Sigmoid colon (tissue), 7 donors: ENCODE data around the gene LMF1. TPM values are rescaled to one million over a fixed set of nuclear protein-coding genes. Genes with fewer than 3 reads are reported as not detected.

Source experiments
- DNase-seq: peaks from one replicate; pipeline ENCODE4 v3.0.0-alpha.2; 2019
- H3K27ac ChIP-seq, 4 donors: fragments of 200-600 bp; sonication (generic); one replicate each; pipeline ENCODE4 v1.5.1; 2016 to 2019; ENCODE audit warnings: mild to moderate bottlenecking in 1 of 4
- H3K27me3 ChIP-seq, 3 donors: fragments of 200-600 bp; sonication (generic); one replicate each; pipeline ENCODE4 v1.5.1; 2019; ENCODE audit warnings: mild to moderate bottlenecking in 1 of 3
- H3K36me3 ChIP-seq, 4 donors: fragments of 200-600 bp; sonication (generic); one replicate each; pipeline ENCODE4 v1.5.1; 2016 to 2019
- H3K4me1 ChIP-seq, 4 donors: fragments of 200-600 bp; sonication (generic); one replicate each; pipeline ENCODE4 v1.5.1; 2017 to 2019
- H3K4me3 ChIP-seq, 4 donors: fragments of 200-600 bp; sonication (generic); one replicate each; pipeline ENCODE4 v1.5.1; 2017 to 2019; ENCODE audit warnings: mild to moderate bottlenecking in 2 of 4, moderate library complexity in 1 of 4
- H3K9me3 ChIP-seq, 4 donors: fragments of 200-600 bp in 3 of 4; sonication (generic) in 3 of 4; one replicate each; pipeline versions ENCODE4 v1.5.1 to v1.6.1; 2013 to 2019
- CTCF ChIP-seq, 4 experiments: fragments of 450-650 bp in 3 of 4; fragments of 200-600 bp in 1 of 4; IDR thresholded peaks; one replicate each; pipeline ENCODE4 v1.5.1; 2016 to 2019; ENCODE audit warnings: antibody characterized with exemption in 4 of 4, mild to moderate bottlenecking in 3 of 4, moderate library complexity in 2 of 4
- EP300 ChIP-seq, 4 donors: sonication (generic); formaldehyde crosslinking; IDR thresholded peaks; one replicate each; pipeline ENCODE4 v1.6.1; 2017; ENCODE audit warnings: antibody characterized with exemption in 4 of 4
- POLR2A ChIP-seq, 2 donors: fragments of 450-650 bp; IDR thresholded peaks; one replicate each; pipeline ENCODE4 v1.6.1; 2016; ENCODE audit warnings: antibody characterized with exemption in 2 of 2, mild to moderate bottlenecking in 2 of 2, moderate library complexity in 2 of 2
- POLR2AphosphoS5 ChIP-seq, 4 donors: sonication (generic); formaldehyde crosslinking; IDR thresholded peaks; one replicate each; pipeline ENCODE4 v1.6.1; 2017; ENCODE audit warnings: antibody characterized with exemption in 4 of 4
- WGBS, 2 donors: extraction: QIAGEN DNeasy Blood & Tissue Kit; methylation state at CpG; one replicate each; pipeline ENCODE4 v1.1.7; 2013; 5-methylcytosine and 5-hydroxymethylcytosine counted together
- intact Hi-C: fragments of 100-400 bp; cut with DNase I; formaldehyde crosslinking; loops from one replicate; pipeline ENCODE4 v1.15.1; 2023
- polyA plus RNA-seq, 3 donors: library from polyadenylated mRNA; stranded (reverse); fragments of 200-250 nt; gene quantifications; one replicate each; pipeline ENCODE4 v1.2.3, GENCODE V29; 2013
- total RNA-seq, 4 donors: library from RNA; depleted of rRNA; stranded (reverse); fragments of >200 nt; gene quantifications; one replicate each; pipeline ENCODE4 v1.1.0, GENCODE V29; 2016
- donor health status: healthy with polysubstance abuse.
- donor health status: Bipolar disorder and iron deficiency.
- donor health status: healthy.

Gene LMF1
- total and polyA plus RNA-seq, 7 donors, result 1.2 to 34.1 (median 19.9) TPM

- Histone ChIP-seq H3K4me3 (no peak overlapping the region), H3K4me1 (no peaks in the 10 kb centered on the region), H3K9me3 (peaks cover 7 to 22% (median 14%) of the 10 kb centered on the region in 4 donors), H3K36me3 (no peaks in the 10 kb centered on the region), H3K27me3 (peaks cover 0 to 41% (median 15%) of the 10 kb centered on the region in 3 donors), H3K27ac (no peak overlapping the region)
- DNase-seq, result no peak
- WGBS, 2 donors, result 26 to 61% methylated on average over 26 to 27 of the region's 27 CpGs
- no peak for TF ChIP-seq EP300 (IDR thresholded peaks at IDR 0.05)
- no peak for TF ChIP-seq POLR2A (IDR thresholded peaks at IDR 0.05)
- no peak for TF ChIP-seq POLR2AphosphoS5 (IDR thresholded peaks at IDR 0.05)
- no peak for TF ChIP-seq CTCF (IDR thresholded peaks at IDR 0.05)
- intact Hi-C loops, result no loop called here
Measured at GRCh38 chr16:831571-832413, 139.0 kb downstream of the LMF1 start.

- H3K27me3 ChIP-seq, result peaks cover 0 to 43% (median 15%) of the 10 kb centered on the region in 3 donors
- H3K9me3 ChIP-seq, result peaks cover 3 to 17% (median 9%) of the 10 kb centered on the region in 4 donors
- no peaks in the 10 kb centered on the region for H3K36me3 ChIP-seq
- intact Hi-C loops, result no loop called here
- 52 to 78% methylated on average over 24 of the region's 24 CpGs for WGBS, 2 donors
- TF ChIP-seq POLR2AphosphoS5 (IDR thresholded peaks at IDR 0.05) (no peak), CTCF (IDR thresholded peaks at IDR 0.05) (no peak), EP300 (IDR thresholded peaks at IDR 0.05) (no peak), POLR2A (IDR thresholded peaks at IDR 0.05) (no peak)
- no peak overlapping the region for H3K27ac ChIP-seq
- no peaks in the 10 kb centered on the region for H3K4me1 ChIP-seq
- no peak for DNase-seq
- no peak overlapping the region for H3K4me3 ChIP-seq
Measured at GRCh38 chr16:830871-831570, 139.8 kb downstream of the LMF1 start.

- no peak for DNase-seq
- Histone ChIP-seq H3K36me3 (no peaks in the 10 kb centered on the region), H3K9me3 (peaks cover 0 to 11% (median 2%) of the 10 kb centered on the region in 4 donors), H3K27ac (no peak overlapping the region), H3K27me3 (peaks cover 0 to 50% (median 18%) of the 10 kb centered on the region in 3 donors), H3K4me1 (peaks cover 0 to 5% (median 3%) of the 10 kb centered on the region in 4 donors), H3K4me3 (no peak overlapping the region)
- WGBS, 2 donors, result 88 to 92% methylated on average over 43 of the region's 43 CpGs
- intact Hi-C loops, result no loop called here
- TF ChIP-seq CTCF (IDR thresholded peaks at IDR 0.05), result no peak
- TF ChIP-seq POLR2AphosphoS5 (IDR thresholded peaks at IDR 0.05), result no peak
- no peak for TF ChIP-seq EP300 (IDR thresholded peaks at IDR 0.05)
- TF ChIP-seq POLR2A (IDR thresholded peaks at IDR 0.05), result no peak
Measured at GRCh38 chr16:830107-830870, 140.5 kb downstream of the LMF1 start.

GRCh38 chr16:828891-829290, 141.9 kb downstream of the LMF1 start:
- TF ChIP-seq CTCF (IDR thresholded peaks at IDR 0.05), result no peak
- TF ChIP-seq POLR2A (IDR thresholded peaks at IDR 0.05), result no peak
- no peak for TF ChIP-seq EP300 (IDR thresholded peaks at IDR 0.05)
- TF ChIP-seq POLR2AphosphoS5 (IDR thresholded peaks at IDR 0.05), result no peak
- peaks cover 5 to 63% (median 26%) of the 10 kb centered on the region in 3 donors for H3K27me3 ChIP-seq

More at GRCh38 chr16:828891-829290, 141.9 kb downstream of the LMF1 start:
- Histone ChIP-seq H3K9me3 (peaks cover 0 to 2% (median 0%) of the 10 kb centered on the region in 4 donors), H3K4me1 (peaks cover 0 to 10% (median 9%) of the 10 kb centered on the region in 4 donors), H3K36me3 (no peaks in the 10 kb centered on the region), H3K27ac (no peak overlapping the region), H3K4me3 (no peak overlapping the region)
- WGBS, 2 donors, result 78 to 86% methylated on average over 17 of the region's 17 CpGs
- DNase-seq, result no peak
- intact Hi-C loops, result no loop called here
